HCT116 (cell line): ENCODE data around the gene IGFL4. TPM values are rescaled to one million over a fixed set of nuclear protein-coding genes. Genes with fewer than 3 reads are reported as not detected.

Experiments used
- ATAC-seq: fragments of 200-7000 bp; cut with Tn5 transposase; 2 replicates; pipeline ENCODE4 v1.9.1; 2020; ENCODE audit warnings: mild to moderate bottlenecking, moderate library complexity
- BruUV-seq: library from RNA; stranded (reverse); fragments of 400-500 nt; replicated peaks from 2 replicates; lab custom pipeline; 2021; lab: Mats Ljungman, UMichigan
- CTCF ChIA-PET: fragments of 300-600 bp; sonication (Branson Sonifier 250); formaldehyde crosslinking; loops from one replicate; lab custom pipeline; 2021; ENCODE audit warnings: antibody characterized with exemption; lab: Charles Lee
- POLR2A ChIA-PET: fragments of 300-600, 350-600 bp; sonication (Branson Sonifier 250); formaldehyde crosslinking; loops from one replicate; lab custom pipeline; 2021; ENCODE audit warnings: antibody characterized with exemption; lab: Charles Lee
- RAD21 ChIA-PET, 2 experiments: fragments of 300-600 bp; sonication (Branson Sonifier 250); formaldehyde crosslinking; loops; one replicate each; lab custom pipeline; 2023; ENCODE audit warnings: low total read pairs in 2 of 2; ENCODE audit not compliant: uncharacterized antibody in 2 of 2, unreplicated experiment in 2 of 2, low non-redundant PET in 1 of 2; lab: Charles Lee
- DNase-seq: peaks from one replicate; pipeline ENCODE4 v3.0.0-alpha.2; 2010; ENCODE audit warnings: low read depth, low spot score
- H2AFZ ChIP-seq: fragments of 200-600 bp; shearing (Covaris generic), sonication (generic); 2 replicates; pipeline ENCODE4 v1.6.1; 2017; ENCODE audit warnings: low read depth, mixed run types, mixed read lengths, antibody characterized with exemption, low read length; ENCODE audit not compliant: poor library complexity, severe bottlenecking
- H3K27ac ChIP-seq: 2 replicates; pipeline ENCODE4 v1.5.1; 2012; ENCODE audit warnings: low read depth, low read length
- H3K27me3 ChIP-seq: fragments of 200-600 bp; sonication (generic); 2 replicates; pipeline ENCODE4 v1.6.1; 2016; ENCODE audit warnings: mixed run types, low read length, mixed read lengths; ENCODE audit not compliant: insufficient read depth
- H3K36me3 ChIP-seq, 2 experiments: fragments of 200-500 bp in 1 of 2; fragments of 200-600 bp in 1 of 2; sonication (Bioruptor generic) in 1 of 2; sonication (generic) in 1 of 2; 2 replicates each; pipeline versions ENCODE4 v1.5.1 to v1.6.1; 2014 to 2016; ENCODE audit warnings: low read length in 2 of 2, inconsistent platforms in 1 of 2, mixed read lengths in 1 of 2, mixed run types in 1 of 2; ENCODE audit not compliant: insufficient read depth in 2 of 2, control insufficient read depth in 1 of 2
- H3K4me1 ChIP-seq, 2 experiments: fragments of 200-600 bp in 1 of 2; sonication (generic) in 1 of 2; 2 replicates each; pipeline versions ENCODE4 v1.5.1 to v1.6.1; 2012 to 2017; ENCODE audit warnings: low read length in 2 of 2, inconsistent platforms in 1 of 2, mild to moderate bottlenecking in 1 of 2, mixed read lengths in 1 of 2, mixed run types in 1 of 2, moderate library complexity in 1 of 2; ENCODE audit not compliant: insufficient read depth in 2 of 2, control insufficient read depth in 1 of 2
- H3K4me2 ChIP-seq: fragments of 200-600 bp; sonication (generic); 2 replicates; pipeline ENCODE4 v1.6.1; 2017; ENCODE audit warnings: mixed run types, low read length, mixed read lengths
- H3K4me3 ChIP-seq, 2 experiments: fragments of 200-600 bp in 1 of 2; sonication (generic) in 1 of 2; replicated peaks in 1 of 2; 2 replicates each; pipeline ENCODE4 v1.5.1; 2011 to 2016; ENCODE audit warnings: low read length in 2 of 2, control low read depth in 1 of 2, low read depth in 1 of 2, mild to moderate bottlenecking in 1 of 2, mixed read lengths in 1 of 2, mixed run types in 1 of 2
- H3K79me2 ChIP-seq: fragments of 200-600 bp; sonication (generic); 2 replicates; pipeline ENCODE4 v1.6.1; 2017; ENCODE audit warnings: mild to moderate bottlenecking, mixed run types, low read length, moderate library complexity, mixed read lengths; ENCODE audit not compliant: insufficient read depth
- H3K9ac ChIP-seq: fragments of 200-600 bp; sonication (generic); 2 replicates; pipeline ENCODE4 v1.6.1; 2016; ENCODE audit warnings: low read length, mixed read lengths
- H3K9me2 ChIP-seq: fragments of 200-600 bp; sonication (generic), shearing (Covaris generic); 2 replicates; pipeline ENCODE4 v1.6.1; 2017; ENCODE audit warnings: mixed run types, mild to moderate bottlenecking, moderate library complexity; ENCODE audit not compliant: insufficient read depth
- H3K9me3 ChIP-seq, 2 experiments: fragments of 200-500 bp in 1 of 2; fragments of 200-600 bp in 1 of 2; sonication (Bioruptor generic) in 1 of 2; sonication (generic) in 1 of 2; 2 replicates each; pipeline ENCODE4 v1.6.1; 2014 to 2017; ENCODE audit warnings: low read length in 2 of 2, mixed read lengths in 2 of 2, inconsistent platforms in 1 of 2, low read depth in 1 of 2, mild to moderate bottlenecking in 1 of 2, mixed run types in 1 of 2, moderate library complexity in 1 of 2; ENCODE audit not compliant: control insufficient read depth in 1 of 2, insufficient read depth in 1 of 2
- H4K20me1 ChIP-seq: fragments of 200-600 bp; sonication (generic), shearing (Covaris generic); 2 replicates; pipeline ENCODE4 v1.6.1; 2017; ENCODE audit warnings: mixed run types, mild to moderate bottlenecking, moderate library complexity; ENCODE audit not compliant: insufficient read depth
- ELF1 ChIP-seq: IDR thresholded peaks from 2 replicates; pipeline ENCODE4 v1.6.1; 2012; ENCODE audit warnings: low read depth, borderline replicate concordance
- FOSL1 ChIP-seq: IDR thresholded peaks from 2 replicates; pipeline ENCODE4 v1.6.1; 2012; ENCODE audit warnings: low read depth
- RAD21 ChIP-seq: IDR thresholded peaks from 2 replicates; pipeline ENCODE4 v1.6.1; 2012; ENCODE audit warnings: low read depth, mild to moderate bottlenecking
- SP1 ChIP-seq: IDR thresholded peaks from 2 replicates; pipeline ENCODE4 v1.6.1; 2012; ENCODE audit warnings: low read depth
- YY1 ChIP-seq: IDR thresholded peaks from 2 replicates; pipeline ENCODE4 v1.6.1; 2011; ENCODE audit warnings: low read length, low read depth, moderate library complexity, mild to moderate bottlenecking; ENCODE audit not compliant: insufficient replicate concordance; ENCODE audit errors: extremely low read depth
- ZFX ChIP-seq: fragments of 450-650 bp; IDR thresholded peaks from 2 replicates; pipeline ENCODE4 v1.6.1; 2017
- ZNF274 ChIP-seq: fragments of 200-500 bp; sonication (Bioruptor generic); IDR thresholded peaks from 2 replicates; pipeline ENCODE4 v1.6.1; 2014; ENCODE audit warnings: mild to moderate bottlenecking, low read depth, low read length, inconsistent platforms
- intact Hi-C: fragments of 100-400 bp; cut with micrococcal nuclease; formaldehyde crosslinking; loops from 2 replicates; pipeline ENCODE4 v1.10.0; 2022
- total RNA-seq: library from RNA; stranded (reverse); gene quantifications from one replicate; pipeline ENCODE4 v1.2.1, GENCODE V29; 2021; ENCODE audit not compliant: unreplicated experiment
- TF ChIP-seq, protein P1 (sequence below): IDR thresholded peaks from 2 replicates; pipeline ENCODE4 v1.6.1; 2012
- TF ChIP-seq, protein P2 (sequence below), 3 experiments: fragments of 200-600 bp in 1 of 3; sonication (generic) in 1 of 3; IDR thresholded peaks in 2 of 3; conservative IDR thresholded peaks in 1 of 3; 2 replicates each; pipeline ENCODE4 v1.5.1; 2012 to 2017; ENCODE audit warnings: low read depth in 2 of 3, low read length in 2 of 3, antibody characterized with exemption in 1 of 3, borderline replicate concordance in 1 of 3, control low read depth in 1 of 3, mild to moderate bottlenecking in 1 of 3, mixed read lengths in 1 of 3, mixed run types in 1 of 3, moderate library complexity in 1 of 3; ENCODE audit not compliant: insufficient read depth in 1 of 3
- TF ChIP-seq, protein P3 (sequence below): IDR thresholded peaks from 2 replicates; pipeline ENCODE4 v1.6.1; 2012

IGFL4 gene
- total RNA-seq, 1 experiment from 2014 or later = not detected

DNA sequence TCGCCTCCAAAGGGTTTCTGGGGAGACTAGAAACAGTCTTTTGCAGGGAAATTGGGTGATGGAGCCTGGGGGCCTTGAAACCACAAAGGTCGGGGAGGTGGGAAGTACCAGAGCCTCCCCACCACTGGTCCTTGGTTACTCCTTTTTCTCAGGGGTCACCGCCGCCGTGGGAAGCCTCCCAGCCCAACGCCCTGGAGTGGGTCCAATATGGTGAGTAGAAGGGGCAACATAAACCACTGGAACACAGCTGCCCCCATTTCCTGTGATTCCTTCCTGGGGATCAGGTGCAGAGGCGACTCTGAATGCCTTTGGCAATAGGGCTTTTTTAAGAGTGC, 23.7 kb downstream of the IGFL4 start (continued):
- TF ChIP-seq ZNF274 (no peak), ZFX (no peak), FOSL1 (no peak), ELF1 (no peak), YY1 (no peak), SP1 (no peak)
- TF ChIP-seq, protein P1, sequence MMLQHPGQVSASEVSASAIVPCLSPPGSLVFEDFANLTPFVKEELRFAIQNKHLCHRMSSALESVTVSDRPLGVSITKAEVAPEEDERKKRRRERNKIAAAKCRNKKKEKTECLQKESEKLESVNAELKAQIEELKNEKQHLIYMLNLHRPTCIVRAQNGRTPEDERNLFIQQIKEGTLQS = no peak

DNA sequence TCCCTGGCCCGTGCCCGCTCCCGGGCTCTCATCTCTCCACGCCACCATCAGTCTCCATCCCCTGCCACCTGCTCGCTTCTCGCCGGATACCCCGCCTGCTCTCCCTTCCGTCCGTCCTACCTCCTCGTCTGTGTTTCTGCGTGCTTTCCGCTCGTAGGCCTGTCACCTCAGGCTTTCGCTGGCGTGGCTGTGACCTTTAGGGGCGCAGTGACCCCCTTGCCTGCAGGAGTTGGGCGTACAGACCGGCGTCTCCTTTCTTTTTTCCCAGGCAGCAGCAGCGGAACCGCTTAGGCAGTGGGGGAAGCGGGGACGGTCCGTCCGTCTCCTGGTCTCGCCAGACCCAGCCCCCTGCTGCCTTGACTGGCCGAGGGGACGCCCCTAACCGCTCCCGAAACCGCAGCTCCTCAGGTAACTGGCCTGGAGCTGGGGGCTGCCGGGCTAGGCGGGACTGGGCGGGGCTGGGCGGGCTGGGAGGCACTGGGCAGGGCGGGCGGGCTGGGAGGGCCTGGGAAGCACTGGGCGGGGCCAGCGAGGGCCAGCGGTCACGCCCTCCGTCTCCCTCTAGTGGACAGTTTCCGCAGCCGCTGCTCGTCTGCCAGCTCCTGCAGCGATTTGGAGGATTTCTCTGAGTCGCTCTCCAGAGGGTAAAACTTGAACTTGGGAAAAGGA, 24.2 kb downstream of the IGFL4 start:
- intact Hi-C loops = loop anchor here (5.0 kb wide), 1 partner anchor 104 kb away; the partner anchor contains the start of gene NANOS2
- Histone ChIP-seq H3K79me2 (no peaks in the 10 kb centered on the region), H3K4me1 (peaks cover 3 to 14% of the 10 kb centered on the region in 2 experiments; a peak in 3 of 4 replicates), H4K20me1 (no peaks in the 10 kb centered on the region), H3K9ac (no peak overlapping the region), H3K4me2 (0 out of 2 replicates have a peak overlapping the region, but pooled peaks have one; percentile 14), H2AFZ (no peak overlapping the region), H3K27me3 (no peaks in the 10 kb centered on the region), H3K4me3 (no peak overlapping the region), H3K36me3 (no peaks in the 10 kb centered on the region), H3K27ac (no peak overlapping the region; the same call in 1 of the 2 replicates), H3K9me2 (no peaks in the 10 kb centered on the region), H3K9me3 (no peaks in the 10 kb centered on the region)
- RAD21 ChIA-PET = no interaction called here
- DNase-seq = peak; percentile 45
- CTCF ChIA-PET = interaction anchor here (0.6 to 2.1 kb wide), 15 partner anchors 10 to 1971 kb away, joined by 3 to 19 read pairs (median 4); partner anchors contain the start of genes CCDC61, FOXA3, IRF2BP1 and NANOS2
- TF ChIP-seq, protein P1 = no peak
- TF ChIP-seq, protein P2, sequence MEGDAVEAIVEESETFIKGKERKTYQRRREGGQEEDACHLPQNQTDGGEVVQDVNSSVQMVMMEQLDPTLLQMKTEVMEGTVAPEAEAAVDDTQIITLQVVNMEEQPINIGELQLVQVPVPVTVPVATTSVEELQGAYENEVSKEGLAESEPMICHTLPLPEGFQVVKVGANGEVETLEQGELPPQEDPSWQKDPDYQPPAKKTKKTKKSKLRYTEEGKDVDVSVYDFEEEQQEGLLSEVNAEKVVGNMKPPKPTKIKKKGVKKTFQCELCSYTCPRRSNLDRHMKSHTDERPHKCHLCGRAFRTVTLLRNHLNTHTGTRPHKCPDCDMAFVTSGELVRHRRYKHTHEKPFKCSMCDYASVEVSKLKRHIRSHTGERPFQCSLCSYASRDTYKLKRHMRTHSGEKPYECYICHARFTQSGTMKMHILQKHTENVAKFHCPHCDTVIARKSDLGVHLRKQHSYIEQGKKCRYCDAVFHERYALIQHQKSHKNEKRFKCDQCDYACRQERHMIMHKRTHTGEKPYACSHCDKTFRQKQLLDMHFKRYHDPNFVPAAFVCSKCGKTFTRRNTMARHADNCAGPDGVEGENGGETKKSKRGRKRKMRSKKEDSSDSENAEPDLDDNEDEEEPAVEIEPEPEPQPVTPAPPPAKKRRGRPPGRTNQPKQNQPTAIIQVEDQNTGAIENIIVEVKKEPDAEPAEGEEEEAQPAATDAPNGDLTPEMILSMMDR (IDR thresholded peaks at IDR 0.05 in 2 of 3, conservative IDR thresholded peaks at IDR 0.05 in 1 of 3; ENCODE audit: borderline replicate concordance in 1 of 3, insufficient read depth in 1 of 3, low read depth in 2 of 3, low read length in 2 of 3) = peak; percentile 52 to 79 (median 64)
- peak; percentile 59 for TF ChIP-seq RAD21
- TF ChIP-seq, protein P3, sequence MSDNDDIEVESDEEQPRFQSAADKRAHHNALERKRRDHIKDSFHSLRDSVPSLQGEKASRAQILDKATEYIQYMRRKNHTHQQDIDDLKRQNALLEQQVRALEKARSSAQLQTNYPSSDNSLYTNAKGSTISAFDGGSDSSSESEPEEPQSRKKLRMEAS = no peak
- peak; percentile 92 for ATAC-seq
- POLR2A ChIA-PET = no interaction called here
- no TSS peak for BruUV-seq
